Measurements from ENCODE around the gene IL1RAP. TPM values are rescaled to one million over a fixed set of nuclear protein-coding genes. Genes with fewer than 3 reads are reported as not detected.

The IL1RAP gene
- total RNA-seq, 1 experiment from 2014 or later, result 11.8 TPM

DNA sequence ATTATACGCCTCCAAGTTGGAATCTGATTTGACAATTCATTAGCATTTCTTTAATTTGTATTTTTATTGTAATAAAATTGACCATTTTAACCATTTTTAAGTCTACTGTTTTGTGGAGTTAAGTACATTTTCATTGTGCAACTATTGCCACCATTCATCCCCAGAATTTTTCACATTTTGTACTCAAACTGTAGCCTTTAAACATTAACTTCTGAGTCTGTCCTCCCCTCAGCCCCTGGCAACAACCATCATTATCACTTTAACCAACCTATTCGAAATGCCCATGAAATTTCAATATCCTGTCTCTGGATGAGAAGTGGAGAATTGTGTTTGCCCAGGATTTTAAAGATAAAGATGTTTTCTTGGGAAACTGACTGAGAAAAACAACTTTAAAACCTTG is 27.7 kb downstream of the IL1RAP start:
- no peak for DNase-seq (ENCODE audit: low read depth)

DNA sequence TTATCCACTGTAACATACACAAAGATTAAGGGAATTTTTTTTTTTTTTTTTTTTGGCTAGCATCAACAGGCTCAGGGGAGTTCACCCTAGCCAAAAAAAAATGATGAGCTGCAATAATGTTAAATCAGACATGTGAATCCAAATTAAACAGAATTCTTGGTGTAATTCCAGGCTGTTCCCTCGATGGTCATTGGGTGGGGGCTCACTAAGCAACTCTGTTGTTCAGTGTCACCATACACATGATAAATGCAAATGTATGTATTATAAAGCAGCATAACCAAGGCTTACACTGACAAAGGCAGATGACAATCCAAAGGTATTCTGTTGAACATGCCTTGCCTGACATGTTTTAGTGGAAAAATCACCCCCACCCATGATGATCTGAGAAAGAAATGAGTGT is 29.0 kb downstream of the IL1RAP start:
- DNase-seq (ENCODE audit: low read depth), result no peak

DNA sequence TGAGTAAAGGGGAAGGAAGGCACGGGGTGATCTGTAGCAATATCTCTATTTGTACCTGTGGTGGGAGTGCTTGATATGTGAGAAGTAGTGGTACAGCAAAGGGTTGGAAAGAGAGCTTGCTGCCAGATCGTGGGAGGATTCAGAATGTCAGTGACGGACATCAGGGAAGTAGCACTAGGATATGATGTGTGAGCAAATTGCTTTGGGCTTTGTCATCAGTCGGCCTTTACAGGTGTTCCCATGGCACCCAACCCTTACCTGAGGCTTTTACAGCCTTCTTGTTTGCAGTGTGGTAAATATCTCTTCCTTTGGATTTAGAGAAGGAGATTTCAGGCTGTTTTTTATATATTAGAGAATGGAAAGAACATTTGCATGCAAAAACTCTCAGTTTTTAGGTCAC is 29.8 kb downstream of the IL1RAP start:
- DNase-seq (ENCODE audit: low read depth), result no peak

DNA sequence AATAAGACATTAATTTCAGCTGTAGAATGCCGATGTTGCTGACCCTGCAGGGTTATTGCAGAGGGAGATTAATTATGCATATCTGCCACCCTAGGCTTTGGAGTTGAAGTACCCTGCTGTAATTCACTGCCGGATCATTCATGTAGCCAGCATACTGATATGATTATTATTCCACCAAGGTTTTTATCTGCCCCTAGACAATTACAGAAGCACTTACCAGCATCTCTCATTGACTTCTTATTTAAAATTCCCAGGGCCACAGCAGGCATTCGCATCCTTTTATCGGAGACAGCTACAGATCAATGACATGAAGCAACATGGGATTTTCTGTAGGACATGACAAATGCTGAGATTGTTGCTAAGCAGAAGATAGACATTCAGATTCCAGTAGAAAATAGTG is 31.3 kb downstream of the IL1RAP start:
- DNase-seq (ENCODE audit: low read depth), result no peak

DNA sequence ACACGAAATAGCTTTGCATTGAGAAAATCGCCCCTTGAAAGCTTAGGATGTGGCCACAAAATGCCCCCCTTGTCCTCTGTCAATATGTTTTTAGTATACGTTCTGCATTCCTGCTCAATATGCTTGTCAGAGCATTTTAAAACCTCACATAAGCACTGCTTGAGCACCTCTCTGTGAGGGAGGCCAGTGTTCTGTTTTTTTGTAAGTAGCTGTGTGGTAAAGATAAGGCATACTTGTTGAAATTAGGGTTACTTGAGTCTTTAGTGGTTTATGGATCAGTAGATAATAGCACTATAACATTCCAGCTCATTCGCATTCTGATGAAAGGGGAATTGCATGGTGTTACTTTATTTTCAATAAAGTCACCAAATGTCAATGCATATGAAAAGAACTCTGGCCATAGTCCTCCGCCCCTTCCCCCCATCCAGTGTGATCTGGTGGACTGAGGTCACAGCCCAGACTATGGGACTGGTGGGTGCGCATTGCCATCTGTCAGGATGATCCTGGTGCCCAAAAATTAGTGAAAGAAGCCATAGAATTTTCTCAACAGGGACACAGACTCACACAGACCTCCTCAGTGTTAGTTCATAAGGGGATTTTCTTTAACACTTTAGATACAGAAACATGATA is 33.1 kb downstream of the IL1RAP start:
- no peak for DNase-seq (ENCODE audit: low read depth)

DNA sequence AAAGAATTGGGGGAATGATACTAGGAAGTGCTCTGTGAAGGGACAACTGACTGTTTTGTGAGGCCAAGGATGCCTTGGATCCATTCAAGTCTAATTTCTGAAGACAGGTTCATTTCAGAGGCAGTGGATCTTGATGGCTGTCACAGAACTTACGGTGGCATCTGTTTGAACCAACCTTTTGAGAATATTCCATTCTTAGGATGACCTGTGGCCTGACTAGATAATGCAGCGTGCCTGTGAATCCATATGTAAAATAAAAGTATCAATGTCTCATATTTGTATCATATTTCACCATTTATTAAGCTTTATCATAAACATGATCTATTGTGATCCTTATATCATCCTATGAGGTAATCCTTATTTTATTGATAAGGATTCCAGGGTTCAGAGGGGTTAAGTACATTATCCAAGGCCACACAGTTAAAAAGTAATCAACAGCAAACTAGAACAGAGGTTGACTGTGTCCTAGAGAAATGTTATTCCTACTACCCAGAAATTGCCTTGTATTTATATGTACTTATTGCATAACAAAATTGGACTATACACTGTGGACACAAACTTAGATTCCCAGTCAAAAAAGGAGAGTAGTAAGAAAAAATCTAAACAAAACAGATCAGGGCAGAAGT is 34.3 kb downstream of the IL1RAP start:
- DNase-seq (ENCODE audit: low read depth), result no peak

DNA sequence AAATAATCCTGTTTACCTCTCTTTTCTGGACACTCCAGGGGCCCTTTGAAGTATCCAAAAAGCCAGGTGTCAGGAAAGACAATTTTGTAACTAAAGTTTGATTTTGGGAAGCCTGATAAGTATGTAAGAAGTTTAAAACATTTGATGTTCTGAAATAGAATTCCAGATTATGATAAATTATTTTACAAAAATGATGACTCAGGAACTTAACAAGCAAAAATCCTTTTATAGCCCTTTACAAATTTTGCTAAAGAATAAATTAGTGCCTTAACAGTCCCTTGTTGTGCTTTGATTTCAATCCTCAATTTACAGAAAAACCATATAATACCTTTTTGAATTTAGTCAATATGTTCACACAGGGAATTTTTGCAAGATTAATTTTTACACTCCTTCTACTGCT is 38.1 kb downstream of the IL1RAP start:
- DNase-seq (ENCODE audit: low read depth), result no peak

DNA sequence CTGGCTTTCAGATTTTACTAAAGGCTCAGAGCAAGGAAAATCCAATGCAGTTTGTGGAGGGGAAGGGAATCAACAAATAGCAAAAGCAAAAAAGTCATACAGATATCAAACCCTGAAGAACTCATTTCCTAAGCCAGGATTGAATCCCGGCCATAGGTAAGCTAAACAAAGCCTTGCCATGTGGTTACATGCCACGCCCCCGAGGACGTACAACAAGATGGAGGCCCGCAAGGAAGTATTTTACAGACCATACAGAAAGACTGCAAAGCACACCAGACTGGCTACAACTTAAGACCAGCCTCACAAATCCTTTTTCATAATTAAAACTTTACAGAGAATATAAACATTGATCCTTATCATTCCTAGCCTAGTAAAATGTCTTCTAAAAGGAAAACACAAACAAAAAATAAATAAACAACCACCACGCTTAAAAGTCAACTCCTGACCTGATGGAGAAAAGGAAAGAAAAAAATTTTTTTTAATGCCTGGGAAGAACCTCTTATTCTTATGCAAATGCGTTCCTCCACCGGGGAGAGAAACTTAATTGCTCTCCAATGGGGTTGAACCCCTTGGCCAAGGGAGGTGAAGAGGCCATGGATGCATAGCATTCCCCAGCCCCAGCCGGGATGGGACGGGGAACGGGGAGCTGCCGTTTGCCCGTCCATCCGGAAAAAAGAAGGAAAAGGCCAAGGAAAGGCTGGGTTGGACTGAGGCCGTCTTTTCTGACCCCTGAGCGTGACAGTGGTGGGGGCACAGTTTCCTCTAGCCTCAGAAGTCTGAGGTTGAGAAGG is 39.3 kb downstream of the IL1RAP start:
- DNase-seq (ENCODE audit: low read depth), result no peak

DNA sequence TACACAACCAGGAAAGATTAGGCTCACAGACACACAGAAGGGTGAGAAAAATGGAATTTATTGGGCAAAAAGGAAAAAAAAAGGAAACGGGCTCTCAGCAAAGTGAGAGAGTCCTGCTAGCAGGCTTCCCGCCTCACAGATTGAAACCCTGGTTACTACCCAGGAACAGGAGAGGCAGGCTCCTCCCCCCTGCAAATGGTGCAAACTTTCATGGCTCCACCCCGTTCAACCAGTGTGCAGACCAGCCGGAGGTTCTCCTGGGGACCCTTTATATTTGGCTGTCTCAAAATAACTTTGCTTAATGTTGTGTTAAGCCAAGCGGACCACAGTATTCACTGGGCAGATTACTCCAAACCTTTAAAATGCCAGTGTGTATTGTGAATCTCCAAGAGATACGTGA is 40.3 kb downstream of the IL1RAP start:
- no peak for DNase-seq (ENCODE audit: low read depth)

DNA sequence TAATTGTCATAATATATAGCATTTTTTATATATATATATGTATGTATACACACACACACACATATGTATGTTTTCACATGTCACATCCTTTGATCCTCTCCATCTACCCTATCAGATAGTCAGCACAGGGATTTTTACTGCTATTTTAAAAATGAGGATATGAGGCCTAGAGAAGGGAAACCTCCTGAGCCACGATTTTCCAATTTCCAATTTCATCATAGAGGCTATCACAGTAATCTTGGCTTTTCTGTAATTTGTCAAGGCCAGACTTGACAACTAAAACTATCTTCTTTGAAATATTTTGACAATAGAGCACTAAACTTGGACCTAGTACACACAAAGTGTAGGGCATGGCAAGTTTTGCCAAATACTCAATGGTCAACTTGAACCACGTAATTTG is 42.5 kb downstream of the IL1RAP start:
- no peak for DNase-seq (ENCODE audit: low read depth)

DNA sequence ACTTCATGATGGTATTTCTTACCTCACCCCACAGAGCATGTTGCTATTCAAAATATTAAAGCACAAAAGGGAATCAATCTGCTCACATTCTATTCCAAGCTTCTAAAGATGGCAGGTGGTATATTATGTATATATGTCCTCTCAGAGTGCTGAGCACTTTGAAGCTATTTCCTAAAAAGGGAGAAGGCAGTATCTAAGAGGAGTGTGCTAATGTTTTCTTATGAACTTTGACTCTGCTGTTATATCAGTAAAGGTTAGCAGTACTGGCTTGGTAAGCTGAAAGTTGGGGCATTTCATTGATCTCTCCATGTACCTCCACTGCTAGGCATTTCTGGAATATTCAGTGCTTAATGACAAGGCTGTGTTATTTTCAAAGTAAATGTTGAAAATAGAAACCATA is 43.4 kb downstream of the IL1RAP start:
- no peak for DNase-seq (ENCODE audit: low read depth)

DNA sequence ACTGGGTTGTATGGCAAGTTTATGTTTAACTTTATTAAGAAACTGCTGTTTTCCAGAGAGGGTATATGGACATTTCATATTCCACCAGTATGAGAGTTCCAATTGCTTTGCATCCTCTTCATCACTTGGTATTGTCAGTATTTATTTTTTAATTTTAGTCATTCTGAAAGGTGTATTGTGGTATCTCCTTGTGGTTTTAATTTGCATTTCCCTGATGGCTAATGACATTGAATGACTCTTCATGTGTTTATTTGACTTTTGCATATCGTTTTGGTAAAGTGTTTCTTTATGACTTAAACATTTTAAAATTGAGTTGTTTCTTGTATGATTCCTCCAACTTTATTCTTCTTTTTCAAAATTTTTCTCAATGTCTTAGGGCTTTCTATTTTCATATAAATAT is 44.4 kb downstream of the IL1RAP start:
- no peak for DNase-seq (ENCODE audit: low read depth)

DNA sequence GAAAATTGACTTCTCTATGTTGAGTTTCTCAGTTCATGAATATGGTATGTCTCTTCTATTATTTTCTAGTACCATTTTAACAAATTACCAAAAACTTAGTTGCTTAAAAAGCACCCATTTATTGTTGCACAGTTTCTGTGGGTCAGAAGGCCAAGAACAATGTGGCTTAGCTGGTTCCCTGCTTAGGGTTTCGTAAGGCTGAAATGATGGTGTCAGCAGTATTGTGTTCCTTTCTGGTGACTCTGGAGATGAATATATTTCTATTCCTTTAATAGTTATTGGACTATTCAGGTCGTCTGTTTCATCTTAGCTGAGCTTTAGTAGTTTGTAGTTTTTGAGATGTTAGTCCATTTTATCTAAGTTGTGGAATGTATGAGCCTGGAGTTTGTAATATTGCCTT is 44.9 kb downstream of the IL1RAP start:
- no peak for DNase-seq (ENCODE audit: low read depth)

DNA sequence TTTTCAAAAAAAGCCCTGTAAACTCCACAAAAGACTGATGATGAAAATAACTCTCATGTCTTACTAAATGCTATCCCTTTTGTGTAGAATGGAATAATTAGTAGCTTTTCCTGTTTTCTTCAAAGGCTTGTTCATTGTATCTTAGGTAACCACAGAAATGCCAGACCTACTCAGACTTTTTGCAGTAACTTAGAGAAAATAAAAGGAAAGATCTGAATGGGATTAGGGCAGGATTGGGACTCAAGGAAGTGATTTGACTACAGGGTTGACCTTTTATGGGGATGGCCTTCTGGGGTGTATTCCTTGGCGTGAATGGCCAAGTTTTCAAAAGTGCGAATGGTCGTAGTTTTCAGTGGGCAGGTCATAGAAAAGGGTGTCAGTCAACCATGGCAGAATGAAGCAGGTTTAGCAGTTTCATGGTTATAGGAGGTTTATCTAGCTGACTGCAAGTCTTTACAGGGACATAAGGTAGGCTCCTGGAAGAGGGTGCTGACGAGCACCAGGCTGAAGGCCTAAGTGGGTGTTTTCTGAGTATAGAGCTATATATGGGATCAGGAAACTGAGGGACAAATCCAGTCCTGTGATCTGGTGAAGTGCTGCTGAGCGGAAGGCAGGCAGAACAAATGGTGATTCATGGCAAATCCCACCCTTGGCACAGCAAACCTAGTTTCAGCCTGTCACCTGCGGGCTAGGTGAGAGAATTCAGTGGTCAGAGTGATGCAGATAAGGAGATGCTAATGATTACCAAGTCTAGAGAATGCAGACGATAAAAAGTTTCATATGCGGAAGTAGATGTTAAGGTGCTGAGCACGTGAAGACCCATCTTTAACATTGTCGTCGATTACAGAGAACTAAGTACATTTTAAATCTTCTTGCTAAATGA is 46.4 kb downstream of the IL1RAP start:
- DNase-seq (ENCODE audit: low read depth), result no peak

DNA sequence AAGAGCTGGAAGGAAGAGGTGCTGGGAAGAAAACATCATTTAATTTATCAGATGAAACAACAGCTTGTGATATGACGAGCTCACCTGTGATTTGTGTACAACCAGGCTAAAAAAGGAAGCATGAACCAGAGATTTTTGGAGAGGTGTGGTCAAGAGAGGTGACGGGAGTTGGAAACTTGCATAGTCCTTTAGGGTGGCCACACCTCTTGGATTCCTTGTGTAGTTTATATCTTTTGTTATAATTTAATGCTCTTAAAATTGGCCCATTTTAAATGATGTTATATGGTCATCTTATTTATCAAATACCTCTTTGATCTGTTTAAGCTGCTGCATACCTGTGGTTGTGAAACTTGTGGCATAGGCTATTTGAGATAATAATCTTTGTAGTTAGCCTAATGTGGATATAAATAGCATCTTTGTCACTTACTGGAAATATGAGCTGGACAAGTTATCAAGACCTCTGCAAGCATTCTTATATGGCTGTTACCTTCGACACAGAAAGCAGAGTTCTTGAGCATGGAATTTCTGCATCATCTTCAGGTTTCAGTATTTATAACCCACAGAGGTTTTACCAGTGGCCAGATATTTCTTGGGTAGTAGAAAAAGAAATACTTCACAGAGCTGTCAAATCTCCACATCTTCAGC is 49.1 kb downstream of the IL1RAP start:
- DNase-seq (ENCODE audit: low read depth), result no peak

DNA sequence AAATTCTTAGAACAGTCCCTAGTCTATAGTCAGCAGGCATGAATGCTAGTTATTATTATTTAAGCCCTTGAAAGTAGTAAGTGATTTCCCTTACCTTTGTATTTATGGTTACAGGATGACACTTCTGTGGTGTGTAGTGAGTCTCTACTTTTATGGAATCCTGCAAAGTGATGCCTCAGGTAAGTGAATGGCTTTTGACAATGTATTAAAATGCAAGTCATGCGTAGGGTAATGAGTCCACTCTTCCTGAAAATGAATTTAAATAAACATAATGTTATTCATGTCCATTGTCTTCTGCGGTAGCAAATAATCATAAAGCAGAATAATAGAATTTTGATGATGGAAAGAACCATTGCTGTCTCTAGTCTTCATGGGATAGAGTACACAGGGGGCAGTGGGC is 50.3 kb downstream of the IL1RAP start:
- DNase-seq (ENCODE audit: low read depth), result no peak

DNA sequence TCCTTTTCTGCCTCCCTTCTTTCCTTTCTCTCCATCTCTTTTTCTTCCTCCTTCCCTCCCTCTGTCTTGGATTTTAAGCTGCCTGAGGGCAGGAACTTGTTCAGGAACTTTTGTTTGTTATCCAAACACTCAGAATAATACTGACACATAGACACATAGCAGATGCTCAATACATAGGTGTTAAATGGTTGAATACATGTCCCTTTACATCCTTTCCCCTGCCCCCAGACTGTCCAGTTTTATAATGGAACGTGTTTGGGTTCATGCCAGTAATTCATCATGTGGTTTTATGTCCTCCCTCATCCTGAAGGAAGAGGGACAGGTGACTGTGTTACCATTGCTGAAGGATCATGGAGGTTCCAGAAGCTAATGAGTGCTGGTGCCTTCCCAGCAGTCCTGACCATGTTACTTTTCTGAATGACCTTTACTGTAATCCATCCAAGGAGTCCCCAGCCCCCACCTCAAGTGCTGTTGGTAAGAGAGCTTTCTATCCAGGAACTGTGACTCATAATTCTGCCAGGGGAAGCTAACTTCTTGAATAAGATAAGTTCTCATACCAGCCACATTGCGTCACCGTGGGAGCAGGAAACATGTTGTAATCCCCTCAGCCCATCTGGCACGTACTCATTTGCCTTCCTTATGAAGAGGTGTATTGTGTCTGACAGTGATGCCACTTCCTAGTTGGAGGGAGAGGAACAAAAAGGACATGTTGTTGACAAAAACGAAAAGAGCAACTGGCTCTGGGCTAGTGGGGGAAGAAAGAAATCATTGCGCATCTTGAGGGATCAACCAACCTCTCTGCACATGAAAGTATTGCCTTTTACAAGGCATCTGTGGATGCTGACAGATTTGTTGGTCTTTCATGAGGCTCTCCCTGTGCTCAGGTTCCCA is 52.4 kb downstream of the IL1RAP start:
- DNase-seq (ENCODE audit: low read depth), result peak; percentile 99

DNA sequence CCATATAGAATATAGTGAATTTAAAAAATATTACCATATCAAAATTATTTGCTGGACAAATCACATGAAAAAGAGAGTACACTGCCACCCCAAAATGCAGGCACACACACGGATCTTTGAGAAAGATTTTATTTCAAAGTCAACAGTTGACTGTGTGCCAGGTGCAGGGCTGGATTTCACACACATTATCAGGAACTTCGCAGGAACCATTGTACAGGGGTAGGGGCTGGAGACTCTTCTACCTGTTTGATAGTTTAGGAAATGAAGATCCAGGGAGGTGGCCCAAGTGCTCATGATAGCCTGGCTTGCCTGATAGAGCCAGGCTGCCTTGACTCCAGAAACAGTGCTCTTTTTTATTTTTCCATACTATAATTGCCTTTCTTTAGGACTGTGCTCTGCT is 54.2 kb downstream of the IL1RAP start:
- DNase-seq (ENCODE audit: low read depth), result peak; percentile 4

DNA sequence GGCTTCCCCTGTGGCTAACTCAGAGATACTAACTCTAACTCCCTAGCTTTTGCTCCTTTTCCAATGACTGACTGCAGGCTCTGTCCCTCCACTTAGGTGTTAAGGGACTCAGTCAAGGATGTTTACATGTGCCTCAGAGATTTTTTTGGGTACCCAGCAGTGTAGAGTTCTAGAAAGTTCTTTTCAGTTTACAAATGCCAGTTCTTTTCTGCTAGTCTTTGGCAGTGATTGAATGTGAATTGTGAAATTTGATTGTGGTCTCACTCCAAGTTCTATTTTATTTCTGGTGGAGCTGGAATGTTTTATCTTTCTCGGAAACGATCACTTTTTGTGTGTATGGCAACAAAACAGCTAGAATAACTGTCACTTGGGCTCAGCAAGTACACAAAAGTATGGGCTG is 60.6 kb downstream of the IL1RAP start:
- DNase-seq (ENCODE audit: low read depth), result no peak

DNA sequence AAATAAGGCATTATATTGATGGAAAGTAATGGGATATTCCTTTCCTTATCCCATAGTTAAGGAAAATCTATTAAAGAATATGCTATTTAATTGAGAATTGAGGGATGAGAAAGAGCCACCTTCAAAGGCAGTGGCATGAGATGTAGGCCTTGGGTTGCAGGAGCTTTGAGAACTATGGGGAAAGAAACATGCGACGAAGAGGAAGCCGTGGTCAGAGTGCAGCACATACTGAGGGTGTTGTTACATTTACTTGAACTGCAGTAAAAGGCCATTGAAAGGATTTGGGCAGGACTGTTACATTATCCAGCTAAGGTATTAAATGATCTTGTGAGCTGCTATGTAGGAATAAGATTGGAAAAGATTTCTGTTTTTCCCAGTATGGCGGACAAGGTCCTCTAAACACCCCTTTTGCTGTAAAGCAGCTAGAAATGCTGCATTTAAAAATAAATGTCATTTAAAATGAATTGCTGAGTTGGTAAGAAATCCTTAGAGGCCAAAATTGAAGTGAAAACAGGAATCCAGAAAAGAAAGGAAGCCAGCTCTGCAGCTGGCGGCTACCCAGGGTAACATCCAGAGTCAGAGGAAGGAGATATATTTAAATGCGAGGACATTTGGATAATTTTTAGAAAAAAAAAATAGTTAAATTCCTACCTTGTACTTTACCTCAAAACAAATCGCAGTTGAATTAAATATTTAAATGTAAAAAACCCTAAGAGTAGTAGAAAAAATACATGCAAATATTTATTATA is 61.7 kb downstream of the IL1RAP start:
- DNase-seq (ENCODE audit: low read depth), result no peak
